Neutrophil (primary cell): ENCODE measurements around the gene IRAK3.

Experiments used
- H3K27ac ChIP-seq: fragments of 200-600 bp; sonication (generic); 2 replicates; pipeline ENCODE4 v1.5.1; 2016; ENCODE audit warnings: mild to moderate bottlenecking, moderate library complexity
- H3K27me3 ChIP-seq: fragments of 200-600 bp; sonication (generic); 2 replicates; pipeline ENCODE4 v1.6.0; 2016; ENCODE audit warnings: mild to moderate bottlenecking
- H3K36me3 ChIP-seq: fragments of 200-600 bp; sonication (generic); 2 replicates; pipeline ENCODE4 v1.5.1; 2017
- H3K4me1 ChIP-seq, 2 experiments: fragments of 200-600 bp in 1 of 2; sonication (generic) in 1 of 2; 1 replicate in 1 of 2; 2 replicates in 1 of 2; pipeline versions ENCODE4 v1.5.1 to v1.6.1; 2013 to 2016; ENCODE audit warnings: low read depth in 1 of 2, low read length in 1 of 2, mild to moderate bottlenecking in 1 of 2, moderate library complexity in 1 of 2; ENCODE audit not compliant: control insufficient read depth in 1 of 2, insufficient read depth in 1 of 2
- H3K4me3 ChIP-seq, 2 experiments: fragments of 200-600 bp in 1 of 2; sonication (generic) in 1 of 2; 1 replicate in 1 of 2; 2 replicates in 1 of 2; pipeline ENCODE4 v1.5.1; 2013 to 2016; ENCODE audit warnings: low read depth in 1 of 2, low read length in 1 of 2, mild to moderate bottlenecking in 1 of 2, moderate library complexity in 1 of 2
- H3K9me3 ChIP-seq: fragments of 200-600 bp; sonication (generic); 2 replicates; pipeline ENCODE4 v1.5.1; 2016
- CTCF ChIP-seq: fragments of 200-600 bp; sonication (generic); IDR thresholded peaks from 2 replicates; pipeline ENCODE4 v1.5.1; 2016; ENCODE audit warnings: antibody characterized with exemption

Gene IRAK3

GRCh38 chr12:66164349-66164821, 24.6 kb upstream of the IRAK3 start:
- no peak for TF ChIP-seq CTCF
- H3K4me3 ChIP-seq, result no peak overlapping the region
- no peaks in the 10 kb centered on the region for H3K9me3 ChIP-seq
- peaks cover 75 to 77% of the 10 kb centered on the region in 2 experiments for H3K4me1 ChIP-seq
- H3K27me3 ChIP-seq, result no peaks in the 10 kb centered on the region
- peaks cover 14% of the 10 kb centered on the region for H3K36me3 ChIP-seq
- peak overlapping the region; percentile 80 for H3K27ac ChIP-seq

- no peak overlapping the region for H3K4me3 ChIP-seq
- H3K4me1 ChIP-seq, result peaks cover 68 to 69% of the 10 kb centered on the region in 2 experiments
- no peak overlapping the region for H3K27ac ChIP-seq
- H3K36me3 ChIP-seq, result peaks cover 6% of the 10 kb centered on the region
- H3K27me3 ChIP-seq, result no peaks in the 10 kb centered on the region
- H3K9me3 ChIP-seq, result no peaks in the 10 kb centered on the region
- no peak for TF ChIP-seq CTCF
These were observed 23.9 kb upstream of the IRAK3 start for GRCh38 chr12:66165141-66165540.

- Histone ChIP-seq H3K27ac (peak overlapping the region; percentile 98), H3K4me1 (peaks cover 68 to 78% of the 10 kb centered on the region in 2 experiments), H3K4me3 (no peak overlapping the region), H3K36me3 (no peaks in the 10 kb centered on the region), H3K27me3 (no peaks in the 10 kb centered on the region), H3K9me3 (no peaks in the 10 kb centered on the region)
- no peak for TF ChIP-seq CTCF
These were observed 22.5 kb upstream of the IRAK3 start for GRCh38 chr12:66166561-66166960.

DNA sequence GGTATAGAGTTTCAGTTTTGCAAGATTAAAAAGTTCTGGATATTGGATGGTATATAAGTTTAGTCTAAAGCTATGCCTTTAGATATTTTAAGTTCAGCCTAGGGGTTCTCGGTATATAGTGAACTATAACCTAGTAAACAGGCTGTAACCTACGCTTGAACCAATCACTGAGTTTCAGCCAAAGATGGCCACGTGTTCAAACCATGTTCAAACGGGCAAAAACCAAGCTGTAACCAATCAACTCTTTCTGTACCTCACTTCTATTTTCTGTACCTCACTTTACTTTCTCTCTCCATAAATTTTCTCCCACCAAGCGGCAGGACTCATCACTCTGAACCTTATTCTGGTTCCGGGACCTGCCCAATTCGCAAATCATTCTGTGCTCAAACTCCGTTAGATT, 20.6 kb upstream of the IRAK3 start:
- Histone ChIP-seq H3K27me3 (no peaks in the 10 kb centered on the region), H3K27ac (peak overlapping the region; percentile 98), H3K36me3 (no peaks in the 10 kb centered on the region), H3K4me1 (peaks cover 70 to 78% of the 10 kb centered on the region in 2 experiments), H3K9me3 (no peaks in the 10 kb centered on the region), H3K4me3 (peak overlapping the region; percentile 78 to 91)
- TF ChIP-seq CTCF, result no peak

DNA sequence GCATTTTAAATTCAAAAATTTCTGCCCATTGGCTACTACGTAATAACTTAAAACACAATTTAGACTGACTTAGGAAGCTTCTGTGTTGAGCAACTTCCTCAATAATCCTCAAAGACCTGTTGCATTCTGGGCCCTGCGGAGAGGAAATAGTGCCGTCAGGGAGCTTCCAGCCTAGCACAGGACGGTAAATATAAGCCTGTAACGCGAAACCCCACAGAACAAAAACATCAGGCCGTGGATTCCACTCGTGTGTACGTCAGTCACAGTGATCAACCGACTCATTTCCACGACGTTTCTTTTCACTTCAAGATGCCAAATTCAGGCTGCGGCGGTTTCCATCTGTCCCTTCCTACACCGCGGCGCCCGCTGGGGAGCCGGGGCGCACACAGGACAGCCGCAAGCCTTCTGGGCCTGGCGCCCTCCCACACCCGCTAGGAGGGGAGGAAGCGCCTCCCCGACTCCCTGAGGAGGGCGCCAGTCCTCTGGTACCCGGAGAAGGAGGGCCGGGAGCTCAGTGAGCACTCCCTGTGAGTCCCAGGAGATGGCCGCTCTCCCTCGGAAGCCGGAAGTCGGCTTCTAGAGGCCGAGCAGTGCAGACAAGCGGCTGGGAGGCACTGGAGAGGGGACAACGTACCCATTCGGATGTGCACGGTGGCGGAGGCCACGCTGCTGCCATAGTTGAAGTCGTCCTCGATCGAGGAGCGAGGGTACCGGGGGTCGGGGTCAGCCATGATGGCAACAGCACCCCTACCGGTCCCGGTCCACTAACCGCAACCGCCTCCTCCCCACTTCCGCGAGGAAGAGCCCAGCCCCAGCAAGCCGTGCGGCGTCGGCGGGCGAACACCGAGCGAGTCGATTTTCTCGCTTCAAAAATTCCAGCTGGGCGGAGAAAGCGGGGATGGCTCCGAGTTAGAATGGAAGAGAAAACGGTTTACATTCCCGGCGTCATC, 19.5 kb upstream of the IRAK3 start, which contains the start of gene TMBIM4:
Gene TMBIM4, minus strand, starts transcription at position 776 of the 950 bp plus-strand sequence. Its CDS starts 45 bp downstream, at position 731.
- TF ChIP-seq CTCF, result peak; percentile 69
- H3K27me3 ChIP-seq, result no peaks in the 10 kb centered on the region
- H3K36me3 ChIP-seq, result no peaks in the 10 kb centered on the region
- H3K4me1 ChIP-seq, result peaks cover 67 to 79% of the 10 kb centered on the region in 2 experiments
- peak within 1 kb of the TSS; percentile 78 to 91 for H3K4me3 ChIP-seq
- H3K27ac ChIP-seq, result peak within 1 kb of the TSS; percentile 98
- H3K9me3 ChIP-seq, result no peaks in the 10 kb centered on the region
